ENCODE measurements around the gene GATAD2A. TPM values are rescaled to one million over a fixed set of nuclear protein-coding genes. Genes with fewer than 3 reads are reported as not detected.

Gene GATAD2A
- total and polyA plus RNA-seq, 2 of the 13 experiments (the other 11 are each of a cell fraction or from before 2014, with no cell fraction given): 16.8 to 28.6 TPM

- TF ChIP-seq GLMP (CRISPR knock-in tag; IDR thresholded peaks at IDR 0.05; ENCODE audit: borderline replicate concordance): no peak
- no peak for TF ChIP-seq ONECUT2 (CRISPR knock-in tag; IDR thresholded peaks at IDR 0.05)
- TF ChIP-seq ZNF24 (IDR thresholded peaks at IDR 0.05): no peak
These were observed 13.2 kb downstream of the GATAD2A start (continued) for GRCh38 chr19:19418555-19419260.

- H4K20me1 ChIP-seq (ENCODE audit: insufficient read depth, low read length): peaks cover 24% of the 10 kb centered on the region; the same call in 1 of the 2 replicates
These were observed 15.3 kb downstream of the GATAD2A start for GRCh38 chr19:19420570-19421298.

More at GRCh38 chr19:19420570-19421298, 15.3 kb downstream of the GATAD2A start:
- intact Hi-C loops (cut with micrococcal nuclease; ENCODE audit: unreplicated experiment): no loop called here
- H2AFZ ChIP-seq (ENCODE audit: low read length): no peak overlapping the region
- no TSS peak for BruUV-seq (replicated peaks)
- H3K36me3 ChIP-seq (replicated peaks in 1 of 2; ENCODE audit: control insufficient read depth in 1 of 2, insufficient read depth in 2 of 2, low read length in 2 of 2): peaks cover 0 to 2% of the 10 kb centered on the region in 2 experiments; a peak in 1 of 5 replicates
- no peaks in the 10 kb centered on the region for H3K9me3 ChIP-seq (ENCODE audit: low read length)
- DNase-seq (ENCODE audit: low spot score): no peak
- POLR2A ChIA-PET: no interaction called here
- no peak overlapping the region for H3K4me3 ChIP-seq (replicated peaks in 1 of 3; ENCODE audit: insufficient read depth in 1 of 3, low read depth in 2 of 3, low read length in 3 of 3)
- CTCF ChIA-PET (ENCODE audit: low intra/inter-chr PET ratio, low total read pairs): no interaction called here
- H3K27ac ChIP-seq (ENCODE audit: extremely low read length, insufficient read depth, low read length): no peak overlapping the region
- ATAC-seq: no peak
- H3K4me2 ChIP-seq (ENCODE audit: low read depth, low read length): no peak overlapping the region
- no peak overlapping the region for H3K9ac ChIP-seq (ENCODE audit: insufficient read depth, low read depth, low read length)
- 94% methylated on average over 21 of the region's 21 CpGs for WGBS (ENCODE audit: low lambda C conversion rate)
- peaks cover 92% of the 10 kb centered on the region for H3K79me2 ChIP-seq (ENCODE audit: insufficient read depth, low read length)
- in situ Hi-C loops (cut with HindIII; ENCODE audit: extremely low pct_ligation_motif_present, low pct_unique_long_range_greater_than_20kb): no loop called here
- TF ChIP-seq TAF1 (CRISPR knock-in tag; IDR thresholded peaks at IDR 0.05) (no peak), FOXK1 (CRISPR knock-in tag; IDR thresholded peaks at IDR 0.05; ENCODE audit: borderline replicate concordance, low read depth) (no peak), ZNF883 (CRISPR knock-in tag; IDR thresholded peaks at IDR 0.05; ENCODE audit: not compliant biosample characterization) (no peak), TERF1 (CRISPR knock-in tag; IDR thresholded peaks at IDR 0.05) (no peak), MLX (CRISPR knock-in tag; IDR thresholded peaks at IDR 0.05) (no peak)
- no peak for FAIRE-seq
- no peaks in the 10 kb centered on the region for H3K27me3 ChIP-seq (ENCODE audit: control insufficient read depth in 1 of 2, insufficient read depth in 2 of 2, low read length in 2 of 2)
- H3K4me1 ChIP-seq (ENCODE audit: insufficient read depth, low read length): peaks cover 9% of the 10 kb centered on the region
